K562 (cell line): ENCODE data around the gene MED12. TPM values are rescaled to one million over a fixed set of nuclear protein-coding genes. Genes with fewer than 3 reads are reported as not detected.

ENCODE experiments used
- ATAC-seq: fragments of 200-7000 bp; cut with Tn5 transposase; 3 replicates; pipeline ENCODE4 v1.9.1; 2020; ENCODE audit warnings: moderate library complexity
- BruUV-seq: library from RNA; stranded (reverse); fragments of 400-500 nt; replicated peaks from 2 replicates; lab custom pipeline; 2021; lab: Mats Ljungman, UMichigan
- CTCF ChIA-PET: fragments of 300-600 bp; formaldehyde crosslinking; extraction: SDS; loops from one replicate; lab custom pipeline; 2021; ENCODE audit warnings: low intra/inter-chr PET ratio; lab: Yijun Ruan, JAX
- POLR2A ChIA-PET: fragments of 300-600, 350-650 bp; sonication (Branson Sonifier 250); formaldehyde crosslinking; extraction: SDS; loops from one replicate; lab custom pipeline; 2021; ENCODE audit warnings: antibody characterized with exemption, inconsistent platforms; lab: Yijun Ruan, JAX
- DNase-seq, 4 experiments: peaks; one replicate each; pipeline versions ENCODE4 v3.0.0 to v3.0.0-alpha.2; 2011 to 2018; ENCODE audit warnings: low spot score in 3 of 4, mixed read lengths in 3 of 4; ENCODE audit errors: extremely low read depth in 1 of 4
- FAIRE-seq: peaks from 2 replicates; lab custom pipeline; 2011; peaks lifted over from hg19 to GRCh38; lab: Jason Lieb, UNC
- H2AFZ ChIP-seq: 2 replicates; pipeline ENCODE4 v1.6.0; 2011; ENCODE audit warnings: low read depth, low read length, control low read depth, inconsistent platforms
- H3K27ac ChIP-seq: fragments of 200-600 bp; 3 replicates; pipeline ENCODE4 v1.8.0; 2011; ENCODE audit warnings: low read depth, mild to moderate bottlenecking, control low read depth, inconsistent platforms, low read length, moderate library complexity, mixed read lengths; ENCODE audit errors: extremely low read depth
- H3K27me3 ChIP-seq, 2 experiments: fragments of 300-600 bp in 1 of 2; 2 replicates in 1 of 2; 3 replicates in 1 of 2; pipeline versions ENCODE4 v1.6.0 to v1.8.0; 2011; ENCODE audit warnings: inconsistent platforms in 2 of 2, low read length in 2 of 2, mild to moderate bottlenecking in 1 of 2, mixed read lengths in 1 of 2, moderate library complexity in 1 of 2; ENCODE audit not compliant: control insufficient read depth in 2 of 2, insufficient read depth in 2 of 2
- H3K36me3 ChIP-seq: fragments of 300-600 bp; 3 replicates; pipeline ENCODE4 v1.8.0; 2011; ENCODE audit warnings: mild to moderate bottlenecking, low read length, inconsistent platforms; ENCODE audit not compliant: control insufficient read depth, insufficient read depth
- H3K4me1 ChIP-seq, 2 experiments: fragments of 200-600 bp in 1 of 2; replicated peaks in 1 of 2; 2 replicates in 1 of 2; 3 replicates in 1 of 2; pipeline versions ENCODE4 v1.5.1 to v1.8.0; 2011; ENCODE audit warnings: inconsistent platforms in 2 of 2, low read length in 2 of 2, mild to moderate bottlenecking in 1 of 2, mixed read lengths in 1 of 2, moderate library complexity in 1 of 2; ENCODE audit not compliant: control insufficient read depth in 2 of 2, insufficient read depth in 2 of 2
- H3K4me2 ChIP-seq: 2 replicates; pipeline ENCODE4 v1.6.1; 2011; ENCODE audit warnings: low read length, control low read depth, inconsistent platforms, mixed read lengths; ENCODE audit not compliant: insufficient read depth
- H3K4me3 ChIP-seq: fragments of 200-600 bp; sonication (generic), shearing (Covaris generic); 2 replicates; pipeline ENCODE4 v1.5.1; 2016; ENCODE audit warnings: control low read depth, inconsistent platforms
- H3K79me2 ChIP-seq: fragments of 200-600 bp; 3 replicates; pipeline ENCODE4 v1.8.0; 2011; ENCODE audit warnings: low read length, inconsistent platforms; ENCODE audit not compliant: control insufficient read depth, insufficient read depth
- H3K9ac ChIP-seq, 2 experiments: 2 replicates each; pipeline versions ENCODE4 v1.6.0 to v1.6.1; 2011; ENCODE audit warnings: low read depth in 2 of 2, low read length in 2 of 2, control low read depth in 1 of 2, inconsistent platforms in 1 of 2, mild to moderate bottlenecking in 1 of 2, mixed read lengths in 1 of 2; ENCODE audit not compliant: insufficient read depth in 1 of 2
- H3K9me1 ChIP-seq: one replicate; pipeline ENCODE4 v1.6.0; 2011; ENCODE audit warnings: inconsistent platforms, mild to moderate bottlenecking, low read length, moderate library complexity; ENCODE audit not compliant: control insufficient read depth, insufficient read depth
- H3K9me3 ChIP-seq: replicated peaks from 2 replicates; pipeline ENCODE4 v1.5.1; 2011; ENCODE audit warnings: low read depth, low read length, inconsistent platforms; ENCODE audit not compliant: control insufficient read depth, insufficient read depth
- H4K20me1 ChIP-seq: replicated peaks from 2 replicates; pipeline ENCODE4 v1.6.1; 2011; ENCODE audit warnings: low read length, inconsistent platforms, mixed read lengths; ENCODE audit not compliant: control insufficient read depth, insufficient read depth
- ADNP ChIP-seq: fragments of 200-800 bp; sonication (Bioruptor generic); IDR thresholded peaks from 2 replicates; pipeline ENCODE4 v1.6.1; 2016; ENCODE audit warnings: missing genetic modification characterization, missing compliant biosample characterization
- BCOR ChIP-seq: fragments of 450-650 bp; IDR thresholded peaks from 2 replicates; pipeline ENCODE4 v1.6.1; 2016
- BRF2 ChIP-seq: IDR thresholded peaks from 3 replicates; pipeline ENCODE4 v1.6.1; 2011; ENCODE audit warnings: borderline replicate concordance, mild to moderate bottlenecking; ENCODE audit not compliant: insufficient read length, insufficient read depth
- CEBPG ChIP-seq, 3 experiments: fragments of 200-800 bp in 1 of 3; sonication (Bioruptor generic) in 1 of 3; sonication (generic) in 1 of 3; formaldehyde crosslinking in 1 of 3; IDR thresholded peaks in 2 of 3; conservative IDR thresholded peaks in 1 of 3; 2 replicates each; pipeline versions ENCODE4 v1.6.1 to v1.8.0; 2016 to 2022; ENCODE audit warnings: missing compliant biosample characterization in 2 of 3, missing genetic modification characterization in 2 of 3, mild to moderate bottlenecking in 1 of 3, missing genetic modification reagents in 1 of 3
- COPS2 ChIP-seq: fragments of 450-650 bp; conservative IDR thresholded peaks from 2 replicates; pipeline ENCODE4 v1.6.1; 2016; ENCODE audit warnings: mild to moderate bottlenecking, moderate library complexity
- E2F1 ChIP-seq: sonication (generic); formaldehyde crosslinking; IDR thresholded peaks from 2 replicates; pipeline ENCODE4 v1.8.1; 2023; ENCODE audit warnings: mild to moderate bottlenecking, missing genetic modification reagents, moderate library complexity
- HIVEP1 ChIP-seq: fragments of 250-450 bp; sonication (Bioruptor Pico); IDR thresholded peaks from 2 replicates; pipeline ENCODE4 v1.4.0; 2020; ENCODE audit warnings: mild to moderate bottlenecking
- MTF1 ChIP-seq: fragments of 250-450 bp; sonication (Bioruptor Pico); IDR thresholded peaks from 2 replicates; pipeline ENCODE4 v1.9.0; 2021; ENCODE audit warnings: moderate library complexity, mild to moderate bottlenecking, inconsistent platforms, borderline replicate concordance
- NFATC3 ChIP-seq: fragments of 450-650 bp; IDR thresholded peaks from 2 replicates; pipeline ENCODE4 v1.6.1; 2017; ENCODE audit warnings: mild to moderate bottlenecking
- SRF ChIP-seq, 2 experiments: fragments of 250-450, 450-650 bp in 1 of 2; sonication (Bioruptor Pico) in 1 of 2; sonication (generic) in 1 of 2; formaldehyde crosslinking; IDR thresholded peaks; 2 replicates each; pipeline versions ENCODE4 v1.5.0 to v1.5.1; 2020 to 2022; ENCODE audit warnings: mild to moderate bottlenecking in 1 of 2, missing genetic modification reagents in 1 of 2
- TEAD1 ChIP-seq, 2 experiments: fragments of 450-650 bp in 1 of 2; sonication (generic) in 1 of 2; formaldehyde crosslinking; IDR thresholded peaks; 2 replicates each; pipeline versions ENCODE4 v1.4.0 to v1.8.0; 2020 to 2022; ENCODE audit warnings: mild to moderate bottlenecking in 2 of 2, missing genetic modification reagents in 1 of 2
- TEAD4 ChIP-seq, 2 experiments: sonication (generic) in 1 of 2; formaldehyde crosslinking in 1 of 2; IDR thresholded peaks; 2 replicates each; pipeline versions ENCODE4 v1.6.1 to v1.8.0; 2012 to 2022; ENCODE audit warnings: borderline replicate concordance in 1 of 2, inconsistent platforms in 1 of 2, low read length in 1 of 2, mild to moderate bottlenecking in 1 of 2, missing genetic modification reagents in 1 of 2
- WHSC1 ChIP-seq: IDR thresholded peaks from one replicate; pipeline ENCODE4 v1.6.1; 2012; ENCODE audit warnings: low read length, control low read depth, inconsistent platforms
- ZBTB1 ChIP-seq: sonication (generic); formaldehyde crosslinking; IDR thresholded peaks from 2 replicates; pipeline ENCODE4 v1.8.1; 2023; ENCODE audit warnings: missing genetic modification reagents, low read depth, mild to moderate bottlenecking, borderline replicate concordance
- WGBS: fragments of 100-300 bp; shearing (Covaris generic); methylation state at CpG from one replicate; pipeline ENCODE4 v1.1.6; 2016; ENCODE audit warnings: low coverage, mixed read lengths; ENCODE audit not compliant: insufficient coverage; ENCODE audit errors: missing lambda C conversion rate; 5-methylcytosine and 5-hydroxymethylcytosine counted together
- in situ Hi-C: fragments of 300-500 bp; cut with MboI; formaldehyde crosslinking; loops from 4 replicates; pipeline ENCODE4 v1.15.0; 2018; ENCODE audit warnings: inconsistent platforms, mixed read lengths
- intact Hi-C: fragments of 100-400 bp; cut with micrococcal nuclease; formaldehyde crosslinking; loops from 2 replicates; pipeline ENCODE4 v1.14.2; 2022
- polyA plus RNA-seq, 8 experiments: library from polyadenylated mRNA; depleted of rRNA in 4 of 8; stranded (reverse) in 5 of 8; unstranded in 3 of 8; fragments of >200 nt; fragmentation: Nextera tagmentation in 2 of 8; fragmentation: Illumina TruSeq in 1 of 8; extraction: Ambion mirVana in 2 of 8; extraction: Trizol in 1 of 8; gene quantifications; 2 replicates each; pipeline versions ENCODE4 v1.2.1 to v1.2.3, GENCODE V29; 2011 to 2014; ENCODE audit warnings: inconsistent platforms in 1 of 8, missing spikeins in 1 of 8
- total RNA-seq, 7 experiments: library from RNA; depleted of rRNA in 6 of 7; stranded (reverse); fragments of >200 nt in 6 of 7; fragmentation: Illumina TruSeq in 2 of 7; extraction: Trizol in 2 of 7; gene quantifications; 2 replicates each; pipeline versions ENCODE4 v1.2.1 to v1.2.3, GENCODE V29; 2011 to 2021; ENCODE audit warnings: low replicate concordance in 1 of 7
- TF ChIP-seq, protein P1 (sequence below): fragments of 250-450 bp; sonication (Bioruptor Pico); IDR thresholded peaks from 2 replicates; pipeline ENCODE4 v1.9.0; 2021; ENCODE audit warnings: mild to moderate bottlenecking
- TF ChIP-seq, protein P2 (sequence below): fragments of 250-450 bp; sonication (Bioruptor Pico); IDR thresholded peaks from 2 replicates; pipeline ENCODE4 v1.8.0; 2022; ENCODE audit warnings: inconsistent platforms

Gene MED12
- total and polyA plus RNA-seq, 9 of the 15 experiments (the other 6 are each of a cell fraction or from before 2014, with no cell fraction given) = 1.6 to 49.7 (median 8.6) TPM

DNA sequence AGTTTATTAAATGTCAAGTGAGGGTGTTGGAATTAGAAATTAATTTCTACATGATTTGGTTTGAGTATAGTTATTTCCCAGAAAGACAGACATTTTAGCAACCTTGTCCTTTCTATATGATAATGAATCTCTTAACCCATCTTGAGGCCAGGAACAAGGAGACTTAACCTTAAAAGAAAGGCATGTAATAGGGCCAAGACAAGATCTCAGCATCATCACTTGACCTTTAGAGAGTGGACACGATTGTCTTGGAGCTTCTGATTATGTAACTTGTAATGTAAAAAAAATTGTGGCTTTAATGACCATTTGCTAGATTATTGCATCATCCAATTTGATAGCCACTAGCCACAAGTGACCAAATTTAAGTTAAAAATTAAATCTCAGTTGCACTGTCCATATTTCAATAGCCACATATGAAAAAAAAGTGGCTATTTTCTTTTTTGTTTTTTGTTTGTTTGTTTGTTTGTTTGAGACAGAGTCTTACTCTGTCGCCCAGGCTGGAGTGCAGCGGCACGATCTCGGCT, 36.2 kb upstream of the MED12 start:
- Histone ChIP-seq H3K79me2 (no peaks in the 10 kb centered on the region), H3K9ac (no peak overlapping the region), H3K27ac (no peak overlapping the region), H3K27me3 (no peaks in the 10 kb centered on the region), H3K36me3 (no peaks in the 10 kb centered on the region), H2AFZ (no peak overlapping the region), H3K9me3 (no peaks in the 10 kb centered on the region), H4K20me1 (no peaks in the 10 kb centered on the region), H3K4me1 (no peaks in the 10 kb centered on the region; a peak in 2 of 5 replicates), H3K4me3 (no peak overlapping the region), H3K4me2 (no peak overlapping the region), H3K9me1 (no peaks in the 10 kb centered on the region)
- BruUV-seq = no TSS peak
- 8% methylated on average over 1 of the region's 5 CpGs for WGBS
- CTCF ChIA-PET = no interaction called here
- ATAC-seq (no peak), FAIRE-seq (no peak), DNase-seq (no peak)
- intact Hi-C loops = no loop called here
- POLR2A ChIA-PET = no interaction called here
- in situ Hi-C loops = no loop called here
- TF ChIP-seq TEAD4 (IDR thresholded peaks at IDR 0.05; ENCODE audit: low read length) (no peak), TEAD4 (CRISPR knock-in tag; IDR thresholded peaks at IDR 0.05; ENCODE audit: borderline replicate concordance) (no peak), NFATC3 (no peak), BRF2 (no peak), BCOR (no peak), ZBTB1 (CRISPR knock-in tag) (no peak), SRF (CRISPR knock-in tag; IDR thresholded peaks at IDR 0.05) (no peak), COPS2 (no peak), HIVEP1 (CRISPR knock-in tag) (no peak), E2F1 (CRISPR knock-in tag) (no peak), ADNP (tag) (no peak), TEAD1 (CRISPR knock-in tag; IDR thresholded peaks at IDR 0.05) (no peak), CEBPG (CRISPR knock-in tag; IDR thresholded peaks at IDR 0.05) (0 out of 2 replicates have a peak, but pooled peaks have one; percentile 40), CEBPG (tag; conservative IDR thresholded peaks at IDR 0.05 in 1 of 2, IDR thresholded peaks at IDR 0.05 in 1 of 2) (peak; percentile 83 to 89), MTF1 (CRISPR knock-in tag) (no peak), WHSC1 (no peak)
- TF ChIP-seq, protein P1, sequence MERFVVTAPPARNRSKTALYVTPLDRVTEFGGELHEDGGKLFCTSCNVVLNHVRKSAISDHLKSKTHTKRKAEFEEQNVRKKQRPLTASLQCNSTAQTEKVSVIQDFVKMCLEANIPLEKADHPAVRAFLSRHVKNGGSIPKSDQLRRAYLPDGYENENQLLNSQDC (CRISPR knock-in tag) = no peak
- TF ChIP-seq, protein P2, sequence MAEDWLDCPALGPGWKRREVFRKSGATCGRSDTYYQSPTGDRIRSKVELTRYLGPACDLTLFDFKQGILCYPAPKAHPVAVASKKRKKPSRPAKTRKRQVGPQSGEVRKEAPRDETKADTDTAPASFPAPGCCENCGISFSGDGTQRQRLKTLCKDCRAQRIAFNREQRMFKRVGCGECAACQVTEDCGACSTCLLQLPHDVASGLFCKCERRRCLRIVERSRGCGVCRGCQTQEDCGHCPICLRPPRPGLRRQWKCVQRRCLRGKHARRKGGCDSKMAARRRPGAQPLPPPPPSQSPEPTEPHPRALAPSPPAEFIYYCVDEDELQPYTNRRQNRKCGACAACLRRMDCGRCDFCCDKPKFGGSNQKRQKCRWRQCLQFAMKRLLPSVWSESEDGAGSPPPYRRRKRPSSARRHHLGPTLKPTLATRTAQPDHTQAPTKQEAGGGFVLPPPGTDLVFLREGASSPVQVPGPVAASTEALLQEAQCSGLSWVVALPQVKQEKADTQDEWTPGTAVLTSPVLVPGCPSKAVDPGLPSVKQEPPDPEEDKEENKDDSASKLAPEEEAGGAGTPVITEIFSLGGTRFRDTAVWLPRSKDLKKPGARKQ (CRISPR knock-in tag) = no peak
